HG02852 (cell line): ENCODE results near the gene RBMY1D.
"Not testable (repeated sequence)": the region's sequence is repeated elsewhere in the genome, so short reads cannot be mapped to it uniquely, and the experiment has no call there.

ENCODE experiments used
- ATAC-seq: cut with Tn5 transposase; IDR thresholded peaks from one replicate; pipeline ENCODE4 v1.9.1; 2021; ENCODE audit warnings: mild to moderate bottlenecking, moderate library complexity; ENCODE audit not compliant: unreplicated experiment

RBMY1D gene

DNA sequence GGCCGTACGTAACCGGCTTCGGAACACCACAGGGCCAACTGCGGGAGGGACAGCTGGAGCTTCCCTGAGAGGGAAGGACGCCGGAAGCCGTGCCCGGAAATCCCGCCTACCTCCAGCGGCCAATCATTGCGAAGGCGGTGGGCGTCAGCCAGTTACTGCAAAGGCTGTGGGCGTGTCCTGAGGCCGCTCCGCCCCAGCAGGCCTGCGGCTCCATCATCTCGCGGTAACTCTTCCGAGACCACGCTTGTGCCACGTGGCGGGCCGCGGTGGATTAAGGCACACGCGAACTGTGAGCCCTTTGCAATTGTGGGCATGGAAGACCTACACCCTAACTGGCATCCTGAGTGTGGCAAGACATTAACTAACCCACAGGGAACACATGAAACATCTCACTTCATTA is at the start of gene RBMY1D:
RBMY1D (minus strand) TSS at position 101 of the 400 bp plus-strand sequence. CDS start 2,013 bp downstream, outside the sequence.
- not testable (repeated sequence) for ATAC-seq

DNA sequence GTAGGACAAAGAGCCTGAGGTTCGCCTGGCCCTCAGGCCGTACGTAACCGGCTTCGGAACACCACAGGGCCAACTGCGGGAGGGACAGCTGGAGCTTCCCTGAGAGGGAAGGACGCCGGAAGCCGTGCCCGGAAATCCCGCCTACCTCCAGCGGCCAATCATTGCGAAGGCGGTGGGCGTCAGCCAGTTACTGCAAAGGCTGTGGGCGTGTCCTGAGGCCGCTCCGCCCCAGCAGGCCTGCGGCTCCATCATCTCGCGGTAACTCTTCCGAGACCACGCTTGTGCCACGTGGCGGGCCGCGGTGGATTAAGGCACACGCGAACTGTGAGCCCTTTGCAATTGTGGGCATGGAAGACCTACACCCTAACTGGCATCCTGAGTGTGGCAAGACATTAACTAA is 23.6 kb upstream of the RBMY1D start, which contains the start of gene RBMY1E:
RBMY1E (minus strand) TSS at position 101 of the 400 bp plus-strand sequence. CDS start 1,978 bp downstream, outside the sequence.
- not testable (repeated sequence) for ATAC-seq

DNA sequence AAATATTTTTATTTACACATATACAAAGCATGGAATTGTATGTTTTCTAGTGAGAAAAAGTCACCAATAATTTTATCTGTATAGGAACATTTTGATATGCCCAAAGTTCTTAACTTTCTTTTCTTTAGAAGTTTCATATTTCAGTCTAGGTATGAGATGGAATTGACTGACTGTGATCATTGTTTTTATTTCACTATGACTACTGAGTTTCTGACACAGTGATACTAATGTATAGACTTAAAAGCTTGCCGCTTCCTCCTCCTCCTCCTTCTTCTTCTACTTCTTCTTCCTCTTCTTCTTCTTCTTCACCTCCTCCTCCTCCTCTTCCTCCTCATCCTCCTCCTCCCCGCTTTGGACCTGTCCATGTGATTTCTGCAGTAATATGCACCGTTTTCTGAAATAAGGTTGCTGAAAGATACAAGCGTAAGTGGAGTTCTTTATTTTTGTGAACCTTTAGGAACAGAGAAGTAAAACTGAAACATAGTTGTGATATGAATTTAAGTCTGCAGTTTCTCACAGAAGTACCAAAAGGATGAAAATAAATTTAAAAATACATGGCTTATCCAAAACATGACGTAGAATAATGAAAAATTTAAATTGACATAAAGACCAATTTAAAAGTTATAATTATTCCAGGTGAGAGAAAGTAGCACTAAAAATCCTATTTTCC is 24.8 kb downstream of the RBMY1D start:
- ATAC-seq = not testable (repeated sequence)

DNA sequence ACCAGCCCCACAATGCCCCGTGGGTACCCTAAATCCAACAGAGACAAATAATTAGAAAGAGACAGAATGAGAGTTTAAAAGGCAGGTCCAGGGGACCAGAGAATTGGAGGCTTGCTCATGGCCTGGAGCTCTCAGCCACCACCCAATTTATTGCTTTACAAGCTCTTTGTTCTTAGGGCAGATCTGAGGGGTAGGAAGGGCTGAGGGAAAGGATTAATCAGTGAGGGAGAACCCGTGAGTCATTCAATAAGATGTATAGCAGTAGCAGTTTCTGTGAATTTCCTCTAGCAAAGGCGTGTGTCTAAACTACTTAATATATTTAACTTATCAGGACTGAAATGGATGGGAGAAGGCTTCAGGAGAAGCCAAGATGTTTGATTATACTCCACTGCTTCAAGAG is 48.8 kb downstream of the RBMY1D start:
- no peak for ATAC-seq

DNA sequence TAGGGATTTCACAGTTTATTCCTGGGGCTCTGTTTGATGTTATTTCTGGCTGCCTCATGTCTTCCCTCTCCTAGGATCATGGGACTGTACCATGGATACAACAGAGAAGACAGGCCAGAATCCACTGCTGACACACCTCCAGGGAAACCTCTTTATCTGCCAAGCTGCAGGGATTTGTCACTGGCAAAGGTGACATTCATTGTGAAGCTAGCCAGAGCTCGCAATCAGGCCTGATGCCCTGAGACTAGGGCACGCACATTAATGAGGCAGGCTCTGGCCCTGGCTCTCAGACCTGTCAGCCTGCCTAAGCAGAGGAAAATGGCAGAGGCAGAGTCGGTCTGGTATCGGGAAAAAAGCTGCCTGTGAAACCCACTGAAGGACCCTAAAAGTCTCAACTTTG is 52.2 kb downstream of the RBMY1D start:
- ATAC-seq = no peak

DNA sequence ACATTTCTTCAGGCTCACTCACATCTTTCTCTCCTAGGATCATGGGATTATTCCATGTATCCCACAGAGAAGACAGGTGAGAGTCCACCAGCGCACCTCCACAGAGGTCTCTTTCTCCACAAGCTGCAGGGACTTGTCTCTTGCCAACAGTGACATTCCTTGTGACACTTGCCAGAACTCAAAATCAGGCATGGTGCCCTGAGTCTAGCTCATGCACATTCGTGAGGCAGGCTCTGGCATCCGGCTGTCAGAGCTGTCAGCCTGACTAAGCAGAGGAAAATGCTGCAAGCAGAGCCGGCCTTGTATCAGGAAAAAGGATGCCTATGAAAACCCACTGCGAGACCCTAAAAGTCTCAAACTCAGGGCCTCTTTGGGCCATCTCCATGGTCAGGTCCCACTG is 54.8 kb downstream of the RBMY1D start:
- no peak for ATAC-seq

DNA sequence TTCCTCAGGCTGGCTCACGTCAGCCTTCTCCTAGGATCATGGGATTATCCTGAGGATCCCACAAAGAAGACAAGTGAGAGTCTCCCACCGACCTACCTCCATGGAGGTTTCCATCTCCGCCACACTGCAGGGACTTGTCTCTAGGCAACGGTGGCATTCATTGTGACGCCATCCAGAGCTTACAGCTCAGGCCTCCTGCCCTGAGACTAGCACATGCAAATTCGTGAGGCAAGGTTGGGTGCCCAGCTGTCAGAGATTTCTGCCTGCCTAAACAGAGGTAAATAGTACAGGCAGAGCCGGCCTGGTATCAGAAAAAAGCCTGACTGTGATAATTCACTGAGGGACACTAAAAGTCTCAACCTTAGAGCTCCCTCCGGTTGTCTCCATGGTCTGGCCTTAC is 58.0 kb downstream of the RBMY1D start:
- ATAC-seq = no peak

DNA sequence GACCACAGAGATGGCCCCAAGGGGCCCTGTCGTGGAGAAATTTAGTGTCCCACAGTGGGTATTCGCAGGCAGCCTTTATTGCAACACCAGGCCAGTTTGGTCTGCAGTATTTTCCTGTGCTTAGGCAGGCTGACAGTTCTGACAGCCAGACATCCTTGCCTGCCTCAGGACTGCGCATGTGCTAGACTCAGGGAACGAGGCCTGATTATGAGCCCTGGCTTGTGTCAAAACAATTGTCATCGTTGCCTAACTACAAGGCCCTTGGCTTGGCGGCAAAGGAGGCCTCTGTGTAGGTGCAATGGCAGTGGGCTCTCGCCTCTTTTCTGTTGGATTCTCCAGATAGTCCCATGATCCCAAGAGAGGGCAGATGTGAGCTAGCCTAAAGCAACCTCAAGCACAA is 59.3 kb downstream of the RBMY1D start:
- ATAC-seq = no peak
